Suppressor macrophage treated with lipopolysaccharide for 4 hours (primary cell): ENCODE data around the gene WDR55.
A peak's percentile ranks its signal among the peaks of the same experiment; 100 is the strongest.
"Not testable (repeated sequence)": the region's sequence is repeated elsewhere in the genome, so short reads cannot be mapped to it uniquely, and the experiment has no call there.

Source experiments
- DNase-seq: peaks from one replicate; pipeline ENCODE4 v3.0.0-alpha.2; 2020

Gene WDR55

GRCh38 chr5:140658870-140659269, 5.8 kb upstream of the WDR55 start:
- DNase-seq = no peak

GRCh38 chr5:140660371-140660770, 4.3 kb upstream of the WDR55 start:
- not testable (repeated sequence) for DNase-seq

- DNase-seq = no peak
Observed at GRCh38 chr5:140664030-140664358, 710 bp upstream of the WDR55 start.

- not testable (repeated sequence) for DNase-seq
Observed at GRCh38 chr5:140671035-140671434, 6.3 kb downstream of the WDR55 start.

- DNase-seq = no peak
Observed at GRCh38 chr5:140671472-140672125, 6.9 kb downstream of the WDR55 start.

- peak; percentile 25 for DNase-seq
Observed at GRCh38 chr5:140672455-140673186, 7.9 kb downstream of the WDR55 start.

- DNase-seq = no peak
Observed at GRCh38 chr5:140673187-140673976, 8.7 kb downstream of the WDR55 start, which contains the start of gene DND1. TSS of gene DND1 (minus strand) at chr5:140673576. CDS start at chr5:140673542, 34 bp downstream.

- no peak for DNase-seq
Observed at GRCh38 chr5:140674211-140674610, 9.5 kb downstream of the WDR55 start.

GRCh38 chr5:140674629-140675028, 9.9 kb downstream of the WDR55 start:
- no peak for DNase-seq

GRCh38 chr5:140677947-140678346, 13.2 kb downstream of the WDR55 start:
- DNase-seq = peak; percentile 54

GRCh38 chr5:140678993-140679392, 14.3 kb downstream of the WDR55 start:
- no peak for DNase-seq

GRCh38 chr5:140690376-140690932, 25.8 kb downstream of the WDR55 start:
- DNase-seq = no peak

GRCh38 chr5:140690941-140691924, 26.5 kb downstream of the WDR55 start, which contains the start of the genes HARS1 and HARS2:
TSS of gene HARS1 (minus strand) at chr5:140691370. CDS start at chr5:140691304, 66 bp downstream.
TSS of gene HARS2 (plus strand) at chr5:140691455. CDS start at chr5:140691649, 194 bp downstream.
- peak; percentile 97 for DNase-seq

GRCh38 chr5:140694276-140694675, 29.6 kb downstream of the WDR55 start:
- DNase-seq = no peak

- DNase-seq = no peak
Observed at GRCh38 chr5:140696891-140697492, 32.3 kb downstream of the WDR55 start.

GRCh38 chr5:140700177-140701144, 35.8 kb downstream of the WDR55 start, which contains the start of gene ZMAT2:
TSS of gene ZMAT2 (plus strand) at chr5:140700447. CDS start at chr5:140700461, 14 bp downstream.
- DNase-seq = peak; percentile 98

- DNase-seq = no peak
Observed at GRCh38 chr5:140707812-140708211, 43.1 kb downstream of the WDR55 start.

- DNase-seq = not testable (repeated sequence)
Observed at GRCh38 chr5:140708787-140709186, 44.1 kb downstream of the WDR55 start.

GRCh38 chr5:140710899-140711552, 46.3 kb downstream of the WDR55 start:
- DNase-seq = peak; percentile 98
